WTC11 (cell line): ENCODE data around the gene CDCA8. TPM values are rescaled to one million over a fixed set of nuclear protein-coding genes. Genes with fewer than 3 reads are reported as not detected.

ENCODE experiments used
- ATAC-seq: fragments of 200-7000 bp; cut with Tn5 transposase; 2 replicates; pipeline ENCODE4 v1.10.0; 2021; ENCODE audit warnings: mild to moderate bottlenecking, moderate library complexity
- CTCF ChIA-PET: fragments of 300-600 bp; sonication (Branson Sonifier 250); formaldehyde crosslinking; loops from one replicate; lab custom pipeline; 2021; ENCODE audit warnings: antibody characterized with exemption; lab: Charles Lee
- POLR2A ChIA-PET: fragments of 350-600 bp; sonication (Branson Sonifier 250); formaldehyde crosslinking; loops from one replicate; lab custom pipeline; 2021; ENCODE audit warnings: antibody characterized with exemption; lab: Charles Lee
- DNase-seq: peaks from one replicate; pipeline ENCODE4 v3.0.0; 2021; ENCODE audit warnings: low spot score
- H3K27ac Mint-ChIP-seq: 2 replicates; pipeline ENCODE4 v1.8.0; 2021; ENCODE audit warnings: mixed read lengths
- H3K27me3 Mint-ChIP-seq: 2 replicates; pipeline ENCODE4 v1.8.0; 2021; ENCODE audit warnings: low read depth, mild to moderate bottlenecking, moderate library complexity, mixed read lengths
- H3K36me3 Mint-ChIP-seq: 2 replicates; pipeline ENCODE4 v1.8.0; 2021; ENCODE audit warnings: mixed read lengths
- H3K4me1 Mint-ChIP-seq: 2 replicates; pipeline ENCODE4 v1.8.0; 2022; ENCODE audit warnings: mixed read lengths
- H3K4me3 Mint-ChIP-seq: 2 replicates; pipeline ENCODE4 v1.8.0; 2021; ENCODE audit warnings: mild to moderate bottlenecking, moderate library complexity, mixed read lengths
- H3K9me3 Mint-ChIP-seq: 2 replicates; pipeline ENCODE4 v1.8.0; 2021; ENCODE audit warnings: mixed read lengths
- EMX1 ChIP-seq: fragments of 250-450 bp; sonication (Bioruptor Pico); IDR thresholded peaks from 2 replicates; pipeline ENCODE4 v1.8.0; 2021; ENCODE audit warnings: mild to moderate bottlenecking
- ESRRA ChIP-seq: sonication (generic); formaldehyde crosslinking; IDR thresholded peaks from 2 replicates; pipeline ENCODE4 v1.8.1; 2022; ENCODE audit warnings: mild to moderate bottlenecking, missing genetic modification reagents, borderline replicate concordance
- ETV6 ChIP-seq: sonication (generic); formaldehyde crosslinking; IDR thresholded peaks from 2 replicates; pipeline ENCODE4 v1.8.1; 2022; ENCODE audit warnings: mild to moderate bottlenecking, missing genetic modification reagents
- GTF2I ChIP-seq: fragments of 250-450 bp; sonication (Bioruptor Pico); conservative IDR thresholded peaks from 2 replicates; pipeline ENCODE4 v1.4.0; 2021; ENCODE audit warnings: mild to moderate bottlenecking
- JAZF1 ChIP-seq: fragments of 250-450 bp; sonication (Bioruptor Pico); IDR thresholded peaks from 2 replicates; pipeline ENCODE4 v1.9.0; 2021; ENCODE audit warnings: moderate library complexity, mild to moderate bottlenecking, inconsistent platforms
- JUN ChIP-seq: sonication (generic); formaldehyde crosslinking; IDR thresholded peaks from 2 replicates; pipeline ENCODE4 v1.8.0; 2023; ENCODE audit warnings: mild to moderate bottlenecking, missing genetic modification reagents
- NFATC4 ChIP-seq: fragments of 250-450 bp; sonication (Bioruptor Pico); IDR thresholded peaks from 2 replicates; pipeline ENCODE4 v1.9.0; 2021; ENCODE audit warnings: mild to moderate bottlenecking
- NR3C1 ChIP-seq: sonication (generic); formaldehyde crosslinking; conservative IDR thresholded peaks from 2 replicates; pipeline ENCODE4 v1.8.1; 2023; ENCODE audit warnings: low read depth, mild to moderate bottlenecking, missing genetic modification reagents
- SOX15 ChIP-seq: fragments of 250-450 bp; sonication (Bioruptor Pico); IDR thresholded peaks from 2 replicates; pipeline ENCODE4 v1.9.0; 2021; ENCODE audit warnings: mild to moderate bottlenecking
- TEAD4 ChIP-seq: sonication (generic); formaldehyde crosslinking; IDR thresholded peaks from 2 replicates; pipeline ENCODE4 v1.8.0; 2022; ENCODE audit warnings: mild to moderate bottlenecking, missing genetic modification reagents
- ZNF138 ChIP-seq: sonication (generic); formaldehyde crosslinking; conservative IDR thresholded peaks from 2 replicates; pipeline ENCODE4 v1.8.1; 2022; ENCODE audit warnings: mild to moderate bottlenecking, moderate library complexity, missing genetic modification reagents
- total RNA-seq: library from RNA; stranded (reverse); gene quantifications from 3 replicates; pipeline ENCODE4 v1.2.3, GENCODE V29; 2021
- TF ChIP-seq, protein P1 (sequence below): fragments of 250-450 bp; sonication (Bioruptor Pico); conservative IDR thresholded peaks from 2 replicates; pipeline ENCODE4 v1.9.0; 2021; ENCODE audit warnings: mild to moderate bottlenecking
- TF ChIP-seq, protein P2 (sequence below): sonication (generic); formaldehyde crosslinking; IDR thresholded peaks from 2 replicates; pipeline ENCODE4 v1.8.1; 2022; ENCODE audit warnings: mild to moderate bottlenecking, moderate library complexity, missing genetic modification reagents
- TF ChIP-seq, protein P3 (sequence below): sonication (generic); formaldehyde crosslinking; IDR thresholded peaks from 2 replicates; pipeline ENCODE4 v1.8.1; 2023; ENCODE audit warnings: mild to moderate bottlenecking, missing genetic modification reagents, moderate library complexity
- TF ChIP-seq, protein P4 (sequence below): fragments of 250-450 bp; sonication (Bioruptor Pico); IDR thresholded peaks from 2 replicates; pipeline ENCODE4 v1.8.0; 2021; ENCODE audit warnings: mild to moderate bottlenecking
- TF ChIP-seq, protein P5 (sequence below): sonication (generic); formaldehyde crosslinking; IDR thresholded peaks from 2 replicates; pipeline ENCODE4 v1.8.0; 2023; ENCODE audit warnings: mild to moderate bottlenecking, missing genetic modification reagents
- TF ChIP-seq, protein P6 (sequence below): sonication (generic); formaldehyde crosslinking; conservative IDR thresholded peaks from 2 replicates; pipeline ENCODE4 v1.8.1; 2023; ENCODE audit warnings: mild to moderate bottlenecking, low read depth, missing genetic modification reagents, moderate library complexity

The CDCA8 gene
- total RNA-seq, 1 experiment from 2014 or later = 47.7 TPM

DNA sequence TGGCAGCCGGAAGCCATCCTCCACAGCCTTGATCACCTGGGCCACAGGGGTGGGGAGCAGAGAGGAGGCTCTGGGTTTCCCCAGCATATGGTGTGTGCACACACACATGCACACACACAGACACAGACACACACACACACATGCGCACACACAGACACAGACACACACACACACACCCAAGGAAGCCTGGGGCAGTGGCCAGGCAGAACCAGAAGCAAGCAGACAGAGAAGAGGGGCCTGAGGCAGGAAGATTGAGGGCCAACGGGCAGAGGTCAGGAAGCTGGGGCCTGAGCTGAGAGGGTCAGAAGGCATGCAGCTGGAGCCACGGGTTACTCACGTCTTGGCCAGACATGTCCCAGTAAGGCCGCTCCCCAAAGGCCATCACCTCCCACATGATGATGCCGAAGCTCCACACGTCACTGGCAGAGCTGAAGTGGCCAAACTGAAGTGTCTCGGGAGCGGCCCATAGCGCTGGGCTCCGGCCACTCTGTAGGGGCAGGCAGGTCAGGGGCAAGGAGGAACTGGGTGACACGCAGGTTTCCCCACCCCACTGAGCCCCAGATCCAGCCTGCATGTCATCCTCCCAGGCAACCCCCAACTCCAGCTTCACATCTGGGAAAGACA is 27.4 kb downstream of the CDCA8 start:
- Mint-ChIP-seq H3K27me3 (no peaks in the 10 kb centered on the region), H3K27ac (no peak overlapping the region)
- DNase-seq = no peak

More for the DNA sequence above, 27.4 kb downstream of the CDCA8 start:
- Mint-ChIP-seq H3K4me1 (peaks cover 6% of the 10 kb centered on the region; the same call in 1 of the 2 replicates), H3K9me3 (no peaks in the 10 kb centered on the region), H3K4me3 (no peak overlapping the region), H3K36me3 (no peaks in the 10 kb centered on the region)
- TF ChIP-seq JAZF1 (CRISPR knock-in tag) (no peak), JUN (CRISPR knock-in tag) (no peak), ESRRA (CRISPR knock-in tag) (no peak), ZNF138 (CRISPR knock-in tag) (no peak), TEAD4 (no peak), ETV6 (no peak), NFATC4 (CRISPR knock-in tag) (no peak), SOX15 (CRISPR knock-in tag) (no peak), GTF2I (CRISPR knock-in tag) (no peak), EMX1 (CRISPR knock-in tag) (no peak), NR3C1 (CRISPR knock-in tag) (no peak)
- TF ChIP-seq, protein P1, sequence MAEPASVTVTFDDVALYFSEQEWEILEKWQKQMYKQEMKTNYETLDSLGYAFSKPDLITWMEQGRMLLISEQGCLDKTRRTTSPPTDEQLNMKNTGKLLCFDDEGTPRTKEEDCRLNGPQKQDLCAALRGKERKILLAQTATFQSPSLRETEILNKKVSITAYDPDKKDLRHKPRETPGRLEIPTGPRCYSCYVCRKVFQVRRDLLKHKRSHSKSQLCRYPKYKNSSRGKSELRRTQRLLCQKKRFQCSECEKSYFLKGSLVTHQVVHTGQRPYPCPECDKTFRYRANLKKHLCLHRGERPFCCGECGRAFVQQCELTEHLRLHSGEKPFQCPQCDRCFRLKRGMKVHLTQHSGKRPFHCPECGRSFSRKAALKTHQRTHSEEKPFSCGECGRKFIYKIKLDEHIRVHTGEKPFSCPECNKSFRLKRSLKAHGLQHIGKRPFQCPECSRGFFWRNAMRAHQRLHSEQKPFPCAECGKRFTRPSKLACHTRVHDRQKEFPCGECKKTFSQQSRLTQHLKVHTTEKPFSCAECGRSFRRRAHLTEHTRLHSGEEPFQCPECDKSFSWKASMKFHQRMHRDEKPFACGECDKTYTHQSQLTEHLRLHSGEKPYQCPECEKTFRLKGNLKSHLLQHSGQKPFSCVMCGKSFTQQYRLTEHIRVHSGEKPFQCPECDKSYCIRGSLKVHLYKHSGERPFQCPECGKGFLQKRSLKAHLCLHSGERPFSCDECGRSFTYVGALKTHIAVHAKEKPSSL (CRISPR knock-in tag) = no peak
- TF ChIP-seq, protein P2, sequence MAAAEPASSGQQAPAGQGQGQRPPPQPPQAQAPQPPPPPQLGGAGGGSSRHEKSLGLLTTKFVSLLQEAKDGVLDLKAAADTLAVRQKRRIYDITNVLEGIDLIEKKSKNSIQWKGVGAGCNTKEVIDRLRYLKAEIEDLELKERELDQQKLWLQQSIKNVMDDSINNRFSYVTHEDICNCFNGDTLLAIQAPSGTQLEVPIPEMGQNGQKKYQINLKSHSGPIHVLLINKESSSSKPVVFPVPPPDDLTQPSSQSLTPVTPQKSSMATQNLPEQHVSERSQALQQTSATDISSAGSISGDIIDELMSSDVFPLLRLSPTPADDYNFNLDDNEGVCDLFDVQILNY (CRISPR knock-in tag) = no peak
- TF ChIP-seq, protein P3, sequence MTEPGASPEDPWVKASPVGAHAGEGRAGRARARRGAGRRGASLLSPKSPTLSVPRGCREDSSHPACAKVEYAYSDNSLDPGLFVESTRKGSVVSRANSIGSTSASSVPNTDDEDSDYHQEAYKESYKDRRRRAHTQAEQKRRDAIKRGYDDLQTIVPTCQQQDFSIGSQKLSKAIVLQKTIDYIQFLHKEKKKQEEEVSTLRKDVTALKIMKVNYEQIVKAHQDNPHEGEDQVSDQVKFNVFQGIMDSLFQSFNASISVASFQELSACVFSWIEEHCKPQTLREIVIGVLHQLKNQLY (CRISPR knock-in tag) = no peak
- TF ChIP-seq, protein P4, sequence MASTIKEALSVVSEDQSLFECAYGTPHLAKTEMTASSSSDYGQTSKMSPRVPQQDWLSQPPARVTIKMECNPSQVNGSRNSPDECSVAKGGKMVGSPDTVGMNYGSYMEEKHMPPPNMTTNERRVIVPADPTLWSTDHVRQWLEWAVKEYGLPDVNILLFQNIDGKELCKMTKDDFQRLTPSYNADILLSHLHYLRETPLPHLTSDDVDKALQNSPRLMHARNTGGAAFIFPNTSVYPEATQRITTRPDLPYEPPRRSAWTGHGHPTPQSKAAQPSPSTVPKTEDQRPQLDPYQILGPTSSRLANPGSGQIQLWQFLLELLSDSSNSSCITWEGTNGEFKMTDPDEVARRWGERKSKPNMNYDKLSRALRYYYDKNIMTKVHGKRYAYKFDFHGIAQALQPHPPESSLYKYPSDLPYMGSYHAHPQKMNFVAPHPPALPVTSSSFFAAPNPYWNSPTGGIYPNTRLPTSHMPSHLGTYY (CRISPR knock-in tag) = no peak
- TF ChIP-seq, protein P5, sequence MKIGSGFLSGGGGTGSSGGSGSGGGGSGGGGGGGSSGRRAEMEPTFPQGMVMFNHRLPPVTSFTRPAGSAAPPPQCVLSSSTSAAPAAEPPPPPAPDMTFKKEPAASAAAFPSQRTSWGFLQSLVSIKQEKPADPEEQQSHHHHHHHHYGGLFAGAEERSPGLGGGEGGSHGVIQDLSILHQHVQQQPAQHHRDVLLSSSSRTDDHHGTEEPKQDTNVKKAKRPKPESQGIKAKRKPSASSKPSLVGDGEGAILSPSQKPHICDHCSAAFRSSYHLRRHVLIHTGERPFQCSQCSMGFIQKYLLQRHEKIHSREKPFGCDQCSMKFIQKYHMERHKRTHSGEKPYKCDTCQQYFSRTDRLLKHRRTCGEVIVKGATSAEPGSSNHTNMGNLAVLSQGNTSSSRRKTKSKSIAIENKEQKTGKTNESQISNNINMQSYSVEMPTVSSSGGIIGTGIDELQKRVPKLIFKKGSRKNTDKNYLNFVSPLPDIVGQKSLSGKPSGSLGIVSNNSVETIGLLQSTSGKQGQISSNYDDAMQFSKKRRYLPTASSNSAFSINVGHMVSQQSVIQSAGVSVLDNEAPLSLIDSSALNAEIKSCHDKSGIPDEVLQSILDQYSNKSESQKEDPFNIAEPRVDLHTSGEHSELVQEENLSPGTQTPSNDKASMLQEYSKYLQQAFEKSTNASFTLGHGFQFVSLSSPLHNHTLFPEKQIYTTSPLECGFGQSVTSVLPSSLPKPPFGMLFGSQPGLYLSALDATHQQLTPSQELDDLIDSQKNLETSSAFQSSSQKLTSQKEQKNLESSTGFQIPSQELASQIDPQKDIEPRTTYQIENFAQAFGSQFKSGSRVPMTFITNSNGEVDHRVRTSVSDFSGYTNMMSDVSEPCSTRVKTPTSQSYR (CRISPR knock-in tag) = no peak
- TF ChIP-seq, protein P6, sequence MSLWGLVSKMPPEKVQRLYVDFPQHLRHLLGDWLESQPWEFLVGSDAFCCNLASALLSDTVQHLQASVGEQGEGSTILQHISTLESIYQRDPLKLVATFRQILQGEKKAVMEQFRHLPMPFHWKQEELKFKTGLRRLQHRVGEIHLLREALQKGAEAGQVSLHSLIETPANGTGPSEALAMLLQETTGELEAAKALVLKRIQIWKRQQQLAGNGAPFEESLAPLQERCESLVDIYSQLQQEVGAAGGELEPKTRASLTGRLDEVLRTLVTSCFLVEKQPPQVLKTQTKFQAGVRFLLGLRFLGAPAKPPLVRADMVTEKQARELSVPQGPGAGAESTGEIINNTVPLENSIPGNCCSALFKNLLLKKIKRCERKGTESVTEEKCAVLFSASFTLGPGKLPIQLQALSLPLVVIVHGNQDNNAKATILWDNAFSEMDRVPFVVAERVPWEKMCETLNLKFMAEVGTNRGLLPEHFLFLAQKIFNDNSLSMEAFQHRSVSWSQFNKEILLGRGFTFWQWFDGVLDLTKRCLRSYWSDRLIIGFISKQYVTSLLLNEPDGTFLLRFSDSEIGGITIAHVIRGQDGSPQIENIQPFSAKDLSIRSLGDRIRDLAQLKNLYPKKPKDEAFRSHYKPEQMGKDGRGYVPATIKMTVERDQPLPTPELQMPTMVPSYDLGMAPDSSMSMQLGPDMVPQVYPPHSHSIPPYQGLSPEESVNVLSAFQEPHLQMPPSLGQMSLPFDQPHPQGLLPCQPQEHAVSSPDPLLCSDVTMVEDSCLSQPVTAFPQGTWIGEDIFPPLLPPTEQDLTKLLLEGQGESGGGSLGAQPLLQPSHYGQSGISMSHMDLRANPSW (CRISPR knock-in tag) = no peak
- CTCF ChIA-PET = no interaction called here
- ATAC-seq = no peak
- POLR2A ChIA-PET = no interaction called here
